ENCODE data around the gene PIGN.

GRCh38 chr18:62186499-62186773, 420 bp downstream of the PIGN start:
- TF ChIP-seq CTCF (IDR thresholded peaks at IDR 0.05): no peak
- no peak for TF ChIP-seq POLR2AphosphoS5 (IDR thresholded peaks at IDR 0.05)

Measured in breast epithelium (tissue), 3 donors.